Esophagus muscularis mucosa (tissue), 3 donors: ENCODE measurements around the gene AOC2.

Experiments
- POLR2A ChIP-seq: fragments of 450-650 bp; IDR thresholded peaks from one replicate; pipeline ENCODE4 v1.6.1; 2017; ENCODE audit warnings: antibody characterized with exemption, moderate library complexity, mild to moderate bottlenecking, low read depth
- POLR2AphosphoS5 ChIP-seq, 2 donors: sonication (generic); formaldehyde crosslinking; IDR thresholded peaks; one replicate each; pipeline ENCODE4 v1.6.1; 2017; ENCODE audit warnings: antibody characterized with exemption in 2 of 2
- TF ChIP-seq, protein P1 (sequence below), 3 experiments: fragments of 200-600 bp in 2 of 3; fragments of 450-650 bp in 1 of 3; sonication (generic) in 2 of 3; IDR thresholded peaks; one replicate each; pipeline ENCODE4 v1.5.1; 2017 to 2019; ENCODE audit warnings: antibody characterized with exemption in 3 of 3, mild to moderate bottlenecking in 2 of 3, moderate library complexity in 1 of 3

DNA sequence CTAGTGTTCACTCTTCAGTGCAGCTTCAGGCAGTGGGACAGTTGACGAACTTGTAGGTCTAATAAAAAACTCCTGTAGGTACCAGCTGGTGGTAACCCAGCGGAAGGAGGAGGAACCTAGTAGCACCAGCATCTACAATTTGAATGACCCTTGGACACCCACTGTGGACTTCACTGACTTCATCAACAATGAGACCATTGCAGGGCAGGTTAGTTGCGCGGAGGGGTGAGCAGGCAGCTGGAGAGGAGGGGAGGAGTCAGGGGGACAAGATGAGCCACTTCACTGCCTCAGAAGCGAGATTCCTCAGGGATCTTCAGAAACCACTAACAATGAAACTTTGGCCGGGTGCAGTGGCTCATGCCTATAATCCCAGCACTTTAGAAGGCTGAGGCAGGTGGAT is 28.9 kb downstream of the AOC2 start:
- TF ChIP-seq, protein P1, sequence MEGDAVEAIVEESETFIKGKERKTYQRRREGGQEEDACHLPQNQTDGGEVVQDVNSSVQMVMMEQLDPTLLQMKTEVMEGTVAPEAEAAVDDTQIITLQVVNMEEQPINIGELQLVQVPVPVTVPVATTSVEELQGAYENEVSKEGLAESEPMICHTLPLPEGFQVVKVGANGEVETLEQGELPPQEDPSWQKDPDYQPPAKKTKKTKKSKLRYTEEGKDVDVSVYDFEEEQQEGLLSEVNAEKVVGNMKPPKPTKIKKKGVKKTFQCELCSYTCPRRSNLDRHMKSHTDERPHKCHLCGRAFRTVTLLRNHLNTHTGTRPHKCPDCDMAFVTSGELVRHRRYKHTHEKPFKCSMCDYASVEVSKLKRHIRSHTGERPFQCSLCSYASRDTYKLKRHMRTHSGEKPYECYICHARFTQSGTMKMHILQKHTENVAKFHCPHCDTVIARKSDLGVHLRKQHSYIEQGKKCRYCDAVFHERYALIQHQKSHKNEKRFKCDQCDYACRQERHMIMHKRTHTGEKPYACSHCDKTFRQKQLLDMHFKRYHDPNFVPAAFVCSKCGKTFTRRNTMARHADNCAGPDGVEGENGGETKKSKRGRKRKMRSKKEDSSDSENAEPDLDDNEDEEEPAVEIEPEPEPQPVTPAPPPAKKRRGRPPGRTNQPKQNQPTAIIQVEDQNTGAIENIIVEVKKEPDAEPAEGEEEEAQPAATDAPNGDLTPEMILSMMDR (IDR thresholded peaks at IDR 0.05) = no peak
- TF ChIP-seq POLR2AphosphoS5 (IDR thresholded peaks at IDR 0.05) = no peak
- no peak for TF ChIP-seq POLR2A
